ENCODE data around the gene POLR1E. TPM values are rescaled to one million over a fixed set of nuclear protein-coding genes. Genes with fewer than 3 reads are reported as not detected.

Gene POLR1E
- 10 to 100 TPM in 1 of 4 donors, 1 to 10 TPM in 3; 4.0 to 21.5 (median 8.1) TPM for total RNA-seq

GRCh38 chr9:37485389-37486255 lies at the start of gene POLR1E:
POLR1E (plus strand) TSS chr9:37485948; CDS start chr9:37486048, 100 bp downstream.
- peak; percentile 55 to 57 for TF ChIP-seq POLR2A (IDR thresholded peaks at IDR 0.05)
- TF ChIP-seq, protein P1, sequence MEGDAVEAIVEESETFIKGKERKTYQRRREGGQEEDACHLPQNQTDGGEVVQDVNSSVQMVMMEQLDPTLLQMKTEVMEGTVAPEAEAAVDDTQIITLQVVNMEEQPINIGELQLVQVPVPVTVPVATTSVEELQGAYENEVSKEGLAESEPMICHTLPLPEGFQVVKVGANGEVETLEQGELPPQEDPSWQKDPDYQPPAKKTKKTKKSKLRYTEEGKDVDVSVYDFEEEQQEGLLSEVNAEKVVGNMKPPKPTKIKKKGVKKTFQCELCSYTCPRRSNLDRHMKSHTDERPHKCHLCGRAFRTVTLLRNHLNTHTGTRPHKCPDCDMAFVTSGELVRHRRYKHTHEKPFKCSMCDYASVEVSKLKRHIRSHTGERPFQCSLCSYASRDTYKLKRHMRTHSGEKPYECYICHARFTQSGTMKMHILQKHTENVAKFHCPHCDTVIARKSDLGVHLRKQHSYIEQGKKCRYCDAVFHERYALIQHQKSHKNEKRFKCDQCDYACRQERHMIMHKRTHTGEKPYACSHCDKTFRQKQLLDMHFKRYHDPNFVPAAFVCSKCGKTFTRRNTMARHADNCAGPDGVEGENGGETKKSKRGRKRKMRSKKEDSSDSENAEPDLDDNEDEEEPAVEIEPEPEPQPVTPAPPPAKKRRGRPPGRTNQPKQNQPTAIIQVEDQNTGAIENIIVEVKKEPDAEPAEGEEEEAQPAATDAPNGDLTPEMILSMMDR (IDR thresholded peaks at IDR 0.05): no peak
- H3K9me3 ChIP-seq: no peaks in the 10 kb centered on the region
- DNase-seq: peak; percentile 97 to 99 (median 97)

GRCh38 chr9:37436540-37436939 lies 49.2 kb upstream of the POLR1E start:
- TF ChIP-seq, protein P1 (IDR thresholded peaks at IDR 0.05): no peak
- no peak for TF ChIP-seq POLR2A (IDR thresholded peaks at IDR 0.05)
- Histone ChIP-seq H3K4me1 (no peaks in the 10 kb centered on the region), H3K36me3 (peaks cover 0 to 86% (median 0%) of the 10 kb centered on the region in 3 donors), H3K4me3 (no peak overlapping the region), H3K9me3 (no peaks in the 10 kb centered on the region), H3K27me3 (no peaks in the 10 kb centered on the region), H3K27ac (no peak overlapping the region)
- DNase-seq: no peak

More at GRCh38 chr9:37485389-37486255, at the start of gene POLR1E:
- H3K27ac ChIP-seq: peak within 1 kb of the TSS; percentile 65 to 83 (median 74)
- peak within 1 kb of the TSS; percentile 57 to 86 (median 72) for H3K4me3 ChIP-seq
- peaks cover 0 to 14% (median 0%) of the 10 kb centered on the region in 3 donors for H3K36me3 ChIP-seq
- H3K27me3 ChIP-seq: no peaks in the 10 kb centered on the region
- H3K4me1 ChIP-seq: peaks cover 0 to 18% (median 8%) of the 10 kb centered on the region in 4 donors

GRCh38 chr9:37437010-37437409 lies 48.7 kb upstream of the POLR1E start:
- H3K27me3 ChIP-seq: no peaks in the 10 kb centered on the region
- no peak for TF ChIP-seq POLR2A (IDR thresholded peaks at IDR 0.05)
- TF ChIP-seq, protein P1 (IDR thresholded peaks at IDR 0.05): no peak
- no peaks in the 10 kb centered on the region for H3K9me3 ChIP-seq
- no peak overlapping the region for H3K27ac ChIP-seq
- no peak overlapping the region for H3K4me3 ChIP-seq
- H3K4me1 ChIP-seq: no peaks in the 10 kb centered on the region
- DNase-seq: no peak
- peaks cover 0 to 88% (median 0%) of the 10 kb centered on the region in 3 donors for H3K36me3 ChIP-seq

DNA sequence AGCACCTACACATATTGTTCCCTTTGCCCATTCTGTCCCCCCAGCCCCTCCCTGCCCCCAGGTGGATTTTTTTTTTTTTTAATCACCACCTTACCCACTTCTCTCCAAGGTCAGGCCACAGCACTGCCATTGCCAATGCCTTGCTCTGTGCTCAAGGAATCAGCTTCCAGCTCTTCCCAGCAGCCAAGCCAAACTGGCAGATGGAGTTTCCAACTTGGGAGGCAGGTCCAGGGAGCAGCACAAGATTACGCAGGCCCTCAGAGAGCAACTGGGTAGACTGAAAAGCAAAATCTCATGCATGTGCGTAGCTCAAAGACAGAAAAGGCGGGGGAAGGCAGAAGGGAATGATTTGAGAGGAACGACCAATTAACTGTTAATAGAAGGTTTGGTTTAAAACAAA lies 48.1 kb upstream of the POLR1E start:
- no peak for TF ChIP-seq POLR2A (IDR thresholded peaks at IDR 0.05)
- TF ChIP-seq, protein P1 (IDR thresholded peaks at IDR 0.05): no peak

DNA sequence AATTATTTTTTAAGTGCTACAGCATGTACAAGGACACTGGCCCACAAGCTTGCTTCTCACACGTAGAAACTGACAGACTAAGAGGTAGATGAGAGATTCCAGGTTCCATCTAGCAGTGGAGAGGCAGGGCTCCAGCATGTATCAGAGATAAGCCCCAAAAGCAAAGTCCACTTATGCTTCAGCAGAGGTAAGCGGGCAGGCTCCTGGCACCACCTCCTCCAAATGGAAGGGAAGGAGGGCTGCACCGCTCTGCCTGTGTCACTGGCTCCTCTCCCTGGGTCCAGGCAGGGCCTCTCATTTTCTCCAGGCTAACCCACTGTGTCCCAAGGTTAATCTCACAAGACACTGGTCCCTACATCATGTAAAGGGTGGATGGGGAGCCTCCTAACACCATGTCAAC lies 47.4 kb upstream of the POLR1E start:
- H3K36me3 ChIP-seq: peaks cover 0 to 88% (median 0%) of the 10 kb centered on the region in 3 donors

More for the DNA sequence above, 48.1 kb upstream of the POLR1E start:
- Histone ChIP-seq H3K27ac (no peak overlapping the region), H3K4me3 (no peak overlapping the region), H3K4me1 (no peaks in the 10 kb centered on the region), H3K27me3 (no peaks in the 10 kb centered on the region), H3K36me3 (peaks cover 0 to 89% (median 0%) of the 10 kb centered on the region in 3 donors), H3K9me3 (no peaks in the 10 kb centered on the region)
- no peak for DNase-seq

More for the DNA sequence above, 47.4 kb upstream of the POLR1E start:
- no peak overlapping the region for H3K4me3 ChIP-seq
- H3K27ac ChIP-seq: no peak overlapping the region
- H3K4me1 ChIP-seq: no peaks in the 10 kb centered on the region
- H3K9me3 ChIP-seq: no peaks in the 10 kb centered on the region
- no peak for DNase-seq
- no peak for TF ChIP-seq POLR2A (IDR thresholded peaks at IDR 0.05)
- TF ChIP-seq, protein P1 (IDR thresholded peaks at IDR 0.05): no peak
- H3K27me3 ChIP-seq: no peaks in the 10 kb centered on the region

All from Peyer's patch (tissue), 4 donors.